WTC11 (cell line): ENCODE results near the gene FBRS.

Experiments
- CTCF ChIP-seq: fragments of 200-600 bp; IDR thresholded peaks from 2 replicates; pipeline ENCODE4 v1.8.0; 2022; ENCODE audit warnings: antibody characterized with exemption
- NFATC4 ChIP-seq: fragments of 250-450 bp; sonication (Bioruptor Pico); IDR thresholded peaks from 2 replicates; pipeline ENCODE4 v1.9.0; 2021; ENCODE audit warnings: mild to moderate bottlenecking
- NR1H2 ChIP-seq: sonication (generic); formaldehyde crosslinking; IDR thresholded peaks from 2 replicates; pipeline ENCODE4 v1.9.0; 2021; ENCODE audit warnings: mild to moderate bottlenecking, moderate library complexity, missing genetic modification reagents
- NR2C2 ChIP-seq: sonication (generic); formaldehyde crosslinking; IDR thresholded peaks from 2 replicates; pipeline ENCODE4 v1.8.0; 2022; ENCODE audit warnings: mild to moderate bottlenecking, missing genetic modification reagents
- NR3C1 ChIP-seq: sonication (generic); formaldehyde crosslinking; conservative IDR thresholded peaks from 2 replicates; pipeline ENCODE4 v1.8.1; 2023; ENCODE audit warnings: low read depth, mild to moderate bottlenecking, missing genetic modification reagents
- ZNF232 ChIP-seq: sonication (generic); formaldehyde crosslinking; IDR thresholded peaks from 2 replicates; pipeline ENCODE4 v1.8.0; 2022; ENCODE audit warnings: mild to moderate bottlenecking, missing genetic modification reagents
- ZNF317 ChIP-seq: sonication (generic); formaldehyde crosslinking; IDR thresholded peaks from 2 replicates; pipeline ENCODE4 v1.8.1; 2023; ENCODE audit warnings: low read depth, mild to moderate bottlenecking, moderate library complexity, missing genetic modification reagents, borderline replicate concordance

DNA sequence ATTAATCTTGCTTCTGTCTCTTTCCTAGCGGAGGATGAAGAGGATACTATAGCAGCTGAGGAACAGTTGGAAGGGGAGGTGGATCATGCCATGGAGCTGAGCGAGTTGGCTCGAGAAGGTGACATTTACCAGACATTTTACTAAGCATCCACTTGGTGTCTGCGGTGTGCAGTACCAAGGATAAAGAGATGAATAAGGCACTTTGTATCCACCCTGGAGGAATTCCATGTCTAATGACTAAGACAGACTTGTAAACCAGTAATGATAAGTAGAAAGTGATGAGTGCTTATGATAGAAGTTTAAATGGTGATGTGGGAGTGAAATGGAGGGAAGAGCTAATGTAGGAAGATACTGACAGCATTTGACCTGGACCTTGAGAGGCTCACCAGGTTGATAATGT is 52.7 kb downstream of the FBRS start:
- no peak for TF ChIP-seq ZNF232 (CRISPR knock-in tag)
- TF ChIP-seq CTCF: no peak
- no peak for TF ChIP-seq NFATC4 (CRISPR knock-in tag)
- no peak for TF ChIP-seq NR1H2 (CRISPR knock-in tag)
- no peak for TF ChIP-seq ZNF317
- no peak for TF ChIP-seq NR2C2 (CRISPR knock-in tag)
- no peak for TF ChIP-seq NR3C1
